DND-41 (cell line): Measurements from ENCODE around the gene AK8.
A peak's percentile ranks its signal among the peaks of the same experiment; 100 is the strongest.

Source experiments
- ATAC-seq: fragments of 200-7000 bp; cut with Tn5 transposase; 3 replicates; pipeline ENCODE4 v1.9.1; 2021; ENCODE audit warnings: low read depth; ENCODE audit not compliant: insufficient read depth
- DNase-seq: peaks from one replicate; pipeline ENCODE4 v3.0.0-alpha.2; 2020
- H2AFZ ChIP-seq: 2 replicates; pipeline ENCODE4 v1.6.0; 2012; ENCODE audit warnings: low read depth, low read length
- H3K27ac ChIP-seq: 2 replicates; pipeline ENCODE4 v1.5.1; 2012; ENCODE audit warnings: low read length, inconsistent platforms
- H3K27me3 ChIP-seq: fragments of 200-600 bp; sonication (generic); 2 replicates; pipeline ENCODE4 v1.6.0; 2012; ENCODE audit warnings: low read length, mild to moderate bottlenecking, inconsistent platforms; ENCODE audit not compliant: insufficient read depth, poor library complexity
- H3K36me3 ChIP-seq: 2 replicates; pipeline ENCODE4 v1.5.1; 2012; ENCODE audit warnings: low read length, inconsistent platforms; ENCODE audit not compliant: insufficient read depth
- H3K4me1 ChIP-seq: 2 replicates; pipeline ENCODE4 v1.5.1; 2012; ENCODE audit warnings: mild to moderate bottlenecking, low read length; ENCODE audit not compliant: insufficient read depth
- H3K4me2 ChIP-seq: 2 replicates; pipeline ENCODE4 v1.6.0; 2012; ENCODE audit warnings: mild to moderate bottlenecking, moderate library complexity, low read length, inconsistent platforms; ENCODE audit not compliant: insufficient read depth
- H3K4me3 ChIP-seq, 2 experiments: fragments of 200-600 bp in 1 of 2; shearing (Covaris generic) in 1 of 2; 2 replicates each; pipeline ENCODE4 v1.5.1; 2012 to 2016; ENCODE audit warnings: inconsistent platforms in 2 of 2, low read length in 2 of 2, mild to moderate bottlenecking in 2 of 2, low read depth in 1 of 2, moderate library complexity in 1 of 2
- H3K79me2 ChIP-seq: 2 replicates; pipeline ENCODE4 v1.6.0; 2012; ENCODE audit warnings: low read length, inconsistent platforms; ENCODE audit not compliant: insufficient read depth
- H3K9ac ChIP-seq: 2 replicates; pipeline ENCODE4 v1.6.0; 2012; ENCODE audit warnings: low read depth, mild to moderate bottlenecking, inconsistent platforms, low read length, moderate library complexity
- H3K9me3 ChIP-seq: 2 replicates; pipeline ENCODE4 v1.5.1; 2012; ENCODE audit warnings: low read length, moderate library complexity, mild to moderate bottlenecking, inconsistent platforms; ENCODE audit not compliant: insufficient read depth, severe bottlenecking
- H4K20me1 ChIP-seq: 2 replicates; pipeline ENCODE4 v1.6.0; 2012; ENCODE audit warnings: low read length; ENCODE audit not compliant: insufficient read depth
- EZH2 ChIP-seq: IDR thresholded peaks from 3 replicates; pipeline ENCODE4 v1.6.1; 2012; ENCODE audit warnings: borderline replicate concordance, low read depth, mild to moderate bottlenecking, moderate library complexity, low read length, inconsistent platforms; ENCODE audit not compliant: severe bottlenecking
- TF ChIP-seq, protein P1 (sequence below): IDR thresholded peaks from 2 replicates; pipeline ENCODE4 v1.5.1; 2012; ENCODE audit warnings: borderline replicate concordance, low read length, moderate library complexity, mild to moderate bottlenecking; ENCODE audit not compliant: poor library complexity, severe bottlenecking; ENCODE audit errors: extremely low read depth

AK8 gene, protein sequence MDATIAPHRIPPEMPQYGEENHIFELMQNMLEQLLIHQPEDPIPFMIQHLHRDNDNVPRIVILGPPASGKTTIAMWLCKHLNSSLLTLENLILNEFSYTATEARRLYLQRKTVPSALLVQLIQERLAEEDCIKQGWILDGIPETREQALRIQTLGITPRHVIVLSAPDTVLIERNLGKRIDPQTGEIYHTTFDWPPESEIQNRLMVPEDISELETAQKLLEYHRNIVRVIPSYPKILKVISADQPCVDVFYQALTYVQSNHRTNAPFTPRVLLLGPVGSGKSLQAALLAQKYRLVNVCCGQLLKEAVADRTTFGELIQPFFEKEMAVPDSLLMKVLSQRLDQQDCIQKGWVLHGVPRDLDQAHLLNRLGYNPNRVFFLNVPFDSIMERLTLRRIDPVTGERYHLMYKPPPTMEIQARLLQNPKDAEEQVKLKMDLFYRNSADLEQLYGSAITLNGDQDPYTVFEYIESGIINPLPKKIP

DNA sequence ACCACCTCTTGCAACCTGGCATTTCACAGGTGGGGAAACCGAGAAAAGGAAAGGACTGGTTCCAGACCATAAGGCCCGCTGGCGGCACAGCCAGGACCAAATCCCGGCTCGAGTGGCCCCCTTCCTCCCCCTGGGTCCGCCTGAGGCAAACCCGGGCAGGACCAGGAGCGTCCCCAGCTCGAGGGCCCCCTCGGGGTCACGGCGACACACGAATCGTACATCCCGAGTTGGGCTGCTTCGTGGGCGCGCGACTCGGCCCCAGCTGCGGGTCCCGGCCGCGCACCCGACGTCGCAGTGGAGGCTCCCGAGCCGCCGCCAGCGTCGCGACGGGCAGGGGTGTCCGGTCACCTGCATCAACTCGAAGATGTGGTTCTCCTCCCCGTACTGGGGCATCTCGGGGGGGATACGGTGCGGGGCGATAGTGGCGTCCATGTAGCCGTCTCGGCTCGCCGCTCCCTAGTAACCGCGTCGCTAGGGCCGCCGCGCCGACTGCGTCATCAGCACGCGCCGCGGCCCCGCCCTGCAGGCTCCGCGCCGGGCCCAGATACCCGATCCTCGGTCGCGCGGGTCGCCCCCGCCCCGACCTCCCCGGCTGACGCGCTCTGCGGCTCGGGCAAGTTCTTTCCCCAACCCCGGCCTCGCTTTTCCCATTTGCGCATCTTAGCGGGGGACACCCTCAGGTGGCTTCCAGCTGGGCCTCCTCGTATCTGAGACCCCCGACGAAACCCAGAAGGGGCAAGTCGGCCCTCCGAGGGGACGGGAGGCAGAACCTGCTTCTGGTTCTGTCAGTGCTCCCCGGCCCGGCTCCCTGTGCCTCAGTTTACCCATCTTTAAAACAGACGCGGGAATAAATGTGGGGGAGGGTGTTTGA, at the start of gene AK8:
AK8 (minus strand) TSS at position 461 of the 871 bp plus-strand sequence; CDS start at position 432, 29 bp downstream.
- Histone ChIP-seq H3K4me1 (peaks cover 20% of the 10 kb centered on the region), H3K27me3 (no peaks in the 10 kb centered on the region), H3K79me2 (no peaks in the 10 kb centered on the region), H3K36me3 (no peaks in the 10 kb centered on the region; the same call in 1 of the 2 replicates), H3K4me2 (peak within 1 kb of the TSS; percentile 78), H2AFZ (peak within 1 kb of the TSS; percentile 89), H3K9ac (peak within 1 kb of the TSS; percentile 83), H3K4me3 (peak within 1 kb of the TSS; percentile 74 to 89), H3K27ac (peak within 1 kb of the TSS; percentile 68), H3K9me3 (no peaks in the 10 kb centered on the region), H4K20me1 (no peaks in the 10 kb centered on the region)
- DNase-seq (peak; percentile 76), ATAC-seq (peak; percentile 82)
- TF ChIP-seq, protein P1, sequence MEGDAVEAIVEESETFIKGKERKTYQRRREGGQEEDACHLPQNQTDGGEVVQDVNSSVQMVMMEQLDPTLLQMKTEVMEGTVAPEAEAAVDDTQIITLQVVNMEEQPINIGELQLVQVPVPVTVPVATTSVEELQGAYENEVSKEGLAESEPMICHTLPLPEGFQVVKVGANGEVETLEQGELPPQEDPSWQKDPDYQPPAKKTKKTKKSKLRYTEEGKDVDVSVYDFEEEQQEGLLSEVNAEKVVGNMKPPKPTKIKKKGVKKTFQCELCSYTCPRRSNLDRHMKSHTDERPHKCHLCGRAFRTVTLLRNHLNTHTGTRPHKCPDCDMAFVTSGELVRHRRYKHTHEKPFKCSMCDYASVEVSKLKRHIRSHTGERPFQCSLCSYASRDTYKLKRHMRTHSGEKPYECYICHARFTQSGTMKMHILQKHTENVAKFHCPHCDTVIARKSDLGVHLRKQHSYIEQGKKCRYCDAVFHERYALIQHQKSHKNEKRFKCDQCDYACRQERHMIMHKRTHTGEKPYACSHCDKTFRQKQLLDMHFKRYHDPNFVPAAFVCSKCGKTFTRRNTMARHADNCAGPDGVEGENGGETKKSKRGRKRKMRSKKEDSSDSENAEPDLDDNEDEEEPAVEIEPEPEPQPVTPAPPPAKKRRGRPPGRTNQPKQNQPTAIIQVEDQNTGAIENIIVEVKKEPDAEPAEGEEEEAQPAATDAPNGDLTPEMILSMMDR = no peak
- TF ChIP-seq EZH2 = no peak

DNA sequence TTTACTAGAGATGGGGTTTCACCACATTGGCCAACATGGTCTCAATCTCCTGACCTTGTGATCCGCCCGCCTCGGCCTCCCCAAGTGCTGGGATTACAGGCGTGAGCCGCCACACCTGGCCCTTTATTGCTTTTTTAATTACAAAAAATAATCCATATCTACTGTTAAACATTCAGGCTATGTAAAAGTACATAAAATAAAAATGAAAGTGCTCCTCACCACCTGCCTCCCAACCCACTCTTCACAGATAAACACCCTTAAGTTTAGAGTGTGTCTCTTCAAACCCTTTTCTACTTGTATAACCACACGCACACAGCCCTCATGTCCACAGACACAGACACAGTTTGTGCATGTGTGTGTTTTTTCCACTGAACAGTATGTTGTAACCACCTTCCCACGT, 49.6 kb upstream of the AK8 start:
- peaks cover 53% of the 10 kb centered on the region for H3K36me3 ChIP-seq
- no peak overlapping the region for H3K27ac ChIP-seq
- no peaks in the 10 kb centered on the region for H3K4me1 ChIP-seq
- DNase-seq = no peak
- TF ChIP-seq, protein P1 = no peak
- no peak for TF ChIP-seq EZH2
- no peak for ATAC-seq
- no peaks in the 10 kb centered on the region for H4K20me1 ChIP-seq
- H2AFZ ChIP-seq = no peak overlapping the region
- H3K79me2 ChIP-seq = no peaks in the 10 kb centered on the region; the same call in 1 of the 2 replicates
- no peaks in the 10 kb centered on the region for H3K27me3 ChIP-seq
- no peak overlapping the region for H3K9ac ChIP-seq
- no peak overlapping the region for H3K4me2 ChIP-seq
- H3K4me3 ChIP-seq = no peak overlapping the region
- no peaks in the 10 kb centered on the region for H3K9me3 ChIP-seq

DNA sequence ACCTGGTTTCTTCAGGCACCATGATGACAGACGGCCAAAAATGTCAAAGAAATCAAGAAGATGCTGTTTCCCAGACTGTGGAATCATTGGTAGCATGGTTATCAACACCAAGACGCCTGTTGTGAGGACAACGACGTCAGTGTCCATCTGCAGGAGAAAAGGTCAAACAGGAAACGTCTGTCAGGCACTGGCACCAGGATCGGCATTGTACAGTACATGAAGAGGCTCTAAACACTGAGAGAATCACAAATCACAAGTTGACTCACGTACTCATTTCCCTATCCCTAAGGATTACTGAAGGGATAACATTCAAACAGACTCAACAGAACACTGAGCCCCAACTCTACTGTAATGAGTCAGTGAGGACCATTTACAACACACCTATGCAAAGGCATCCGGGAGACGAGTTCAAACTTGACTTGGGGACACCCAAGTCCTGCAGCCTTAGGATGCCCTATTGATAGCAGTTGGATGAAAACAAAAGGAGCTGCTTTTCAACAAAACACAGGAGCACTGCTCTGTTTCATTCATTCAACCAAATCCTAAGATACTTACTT, 45.3 kb upstream of the AK8 start:
- Histone ChIP-seq H3K4me3 (no peak overlapping the region), H3K4me2 (no peak overlapping the region), H3K9me3 (no peaks in the 10 kb centered on the region), H3K27ac (no peak overlapping the region), H2AFZ (no peak overlapping the region), H4K20me1 (no peaks in the 10 kb centered on the region), H3K27me3 (no peaks in the 10 kb centered on the region), H3K9ac (no peak overlapping the region), H3K36me3 (peaks cover 79% of the 10 kb centered on the region), H3K4me1 (no peaks in the 10 kb centered on the region), H3K79me2 (no peaks in the 10 kb centered on the region)
- ATAC-seq (no peak), DNase-seq (no peak)
- TF ChIP-seq, protein P1 = no peak
- no peak for TF ChIP-seq EZH2
